RPMI8226 (cell line): ENCODE data around the gene ZSCAN30.

Source experiments
- DNase-seq: peaks from one replicate; pipeline ENCODE4 v3.0.0-alpha.2; 2015

The ZSCAN30 gene

GRCh38 chr18:35278085-35278484 is 11.9 kb downstream of the ZSCAN30 start:
- DNase-seq: no peak

- DNase-seq: no peak
Measured at GRCh38 chr18:35277633-35278032, 12.4 kb downstream of the ZSCAN30 start.

- DNase-seq: no peak
Measured at GRCh38 chr18:35276267-35276666, 13.8 kb downstream of the ZSCAN30 start.

GRCh38 chr18:35271656-35272055 is 18.4 kb downstream of the ZSCAN30 start:
- DNase-seq: no peak

- DNase-seq: peak; percentile 10
Measured at GRCh38 chr18:35268821-35269220, 21.2 kb downstream of the ZSCAN30 start.

GRCh38 chr18:35267809-35268208 is 22.2 kb downstream of the ZSCAN30 start:
- no peak for DNase-seq

GRCh38 chr18:35267161-35267651 is 22.8 kb downstream of the ZSCAN30 start:
- DNase-seq: peak; percentile 52

GRCh38 chr18:35264409-35264808 is 25.6 kb downstream of the ZSCAN30 start:
- DNase-seq: no peak

- no peak for DNase-seq
Measured at GRCh38 chr18:35256947-35257346, 33.1 kb downstream of the ZSCAN30 start.

- no peak for DNase-seq
Measured at GRCh38 chr18:35253655-35254287, 36.3 kb downstream of the ZSCAN30 start.

- no peak for DNase-seq
Measured at GRCh38 chr18:35252466-35252865, 37.6 kb downstream of the ZSCAN30 start.

- no peak for DNase-seq
Measured at GRCh38 chr18:35248429-35248828, 41.6 kb downstream of the ZSCAN30 start.

GRCh38 chr18:35247412-35248249 is 42.4 kb downstream of the ZSCAN30 start:
- no peak for DNase-seq

GRCh38 chr18:35246831-35247230 is 43.2 kb downstream of the ZSCAN30 start:
- DNase-seq: no peak

- DNase-seq: no peak
Measured at GRCh38 chr18:35245719-35246317, 44.2 kb downstream of the ZSCAN30 start.

- no peak for DNase-seq
Measured at GRCh38 chr18:35244671-35245070, 45.4 kb downstream of the ZSCAN30 start.

GRCh38 chr18:35242426-35242825 is 47.6 kb downstream of the ZSCAN30 start:
- no peak for DNase-seq

GRCh38 chr18:35241448-35241804 is 48.6 kb downstream of the ZSCAN30 start:
- DNase-seq: no peak

- DNase-seq: peak; percentile 99
Measured at GRCh38 chr18:35240664-35241447, 49.2 kb downstream of the ZSCAN30 start, which contains the start of gene ZNF397. TSS of gene ZNF397 (plus strand) at chr18:35241034. CDS start at chr18:35242471, 1,437 bp downstream.

GRCh38 chr18:35239314-35239713 is 50.7 kb downstream of the ZSCAN30 start:
- no peak for DNase-seq

- DNase-seq: no peak
Measured at GRCh38 chr18:35236571-35237363, 53.3 kb downstream of the ZSCAN30 start.

- peak; percentile 85 for DNase-seq
Measured at GRCh38 chr18:35231052-35231451, 59.0 kb downstream of the ZSCAN30 start.
